ENCODE measurements around the gene ANO6.
"Not testable (repeated sequence)": the region's sequence is repeated elsewhere in the genome, so short reads cannot be mapped to it uniquely, and the experiment has no call there.

ANO6 gene

GRCh38 chr12:45244561-45245343, 28.9 kb downstream of the ANO6 start:
- peak; percentile 86 to 91 for DNase-seq

- no peak for DNase-seq
Measured at GRCh38 chr12:45246236-45246635, 30.3 kb downstream of the ANO6 start.

GRCh38 chr12:45247589-45247988, 31.7 kb downstream of the ANO6 start:
- DNase-seq, result no peak

- DNase-seq, result no peak
Measured at GRCh38 chr12:45248095-45248494, 32.2 kb downstream of the ANO6 start.

- DNase-seq, result no peak
Measured at GRCh38 chr12:45254254-45254653, 38.4 kb downstream of the ANO6 start.

- DNase-seq, result peak; percentile 4 to 29
Measured at GRCh38 chr12:45256721-45257120, 40.8 kb downstream of the ANO6 start.

- peak; percentile 71 to 79 for DNase-seq
Measured at GRCh38 chr12:45257185-45257930, 41.5 kb downstream of the ANO6 start.

GRCh38 chr12:45259675-45260074, 43.8 kb downstream of the ANO6 start:
- DNase-seq, result no peak

GRCh38 chr12:45260104-45260815, 44.4 kb downstream of the ANO6 start:
- DNase-seq, result no peak

- no peak for DNase-seq
Measured at GRCh38 chr12:45260854-45261253, 45.0 kb downstream of the ANO6 start.

GRCh38 chr12:45262185-45262584, 46.3 kb downstream of the ANO6 start:
- not testable (repeated sequence) for DNase-seq

- no peak for DNase-seq
Measured at GRCh38 chr12:45263587-45263986, 47.7 kb downstream of the ANO6 start.

- no peak for DNase-seq
Measured at GRCh38 chr12:45268672-45269411, 52.9 kb downstream of the ANO6 start.

- DNase-seq, result no peak
Measured at GRCh38 chr12:45269412-45269751, 53.5 kb downstream of the ANO6 start.

- DNase-seq, result no peak
Measured at GRCh38 chr12:45270951-45271350, 55.1 kb downstream of the ANO6 start.

- peak in 1 of 2 donors; percentile 19 for DNase-seq
Measured at GRCh38 chr12:45273717-45274271, 57.9 kb downstream of the ANO6 start.

GRCh38 chr12:45276154-45276755, 60.4 kb downstream of the ANO6 start:
- no peak for DNase-seq

GRCh38 chr12:45278447-45278846, 62.6 kb downstream of the ANO6 start:
- DNase-seq, result no peak

- no peak for DNase-seq
Measured at GRCh38 chr12:45279931-45280830, 64.3 kb downstream of the ANO6 start.

GRCh38 chr12:45281994-45282393, 66.1 kb downstream of the ANO6 start:
- DNase-seq, result no peak

GRCh38 chr12:45282411-45282810, 66.5 kb downstream of the ANO6 start:
- no peak for DNase-seq

All from inflammatory macrophage treated with lipopolysaccharide for 1 hour (primary cell).